ENCODE data around the gene PEX5L. TPM values are rescaled to one million over a fixed set of nuclear protein-coding genes. Genes with fewer than 3 reads are reported as not detected.

Gene PEX5L, protein sequence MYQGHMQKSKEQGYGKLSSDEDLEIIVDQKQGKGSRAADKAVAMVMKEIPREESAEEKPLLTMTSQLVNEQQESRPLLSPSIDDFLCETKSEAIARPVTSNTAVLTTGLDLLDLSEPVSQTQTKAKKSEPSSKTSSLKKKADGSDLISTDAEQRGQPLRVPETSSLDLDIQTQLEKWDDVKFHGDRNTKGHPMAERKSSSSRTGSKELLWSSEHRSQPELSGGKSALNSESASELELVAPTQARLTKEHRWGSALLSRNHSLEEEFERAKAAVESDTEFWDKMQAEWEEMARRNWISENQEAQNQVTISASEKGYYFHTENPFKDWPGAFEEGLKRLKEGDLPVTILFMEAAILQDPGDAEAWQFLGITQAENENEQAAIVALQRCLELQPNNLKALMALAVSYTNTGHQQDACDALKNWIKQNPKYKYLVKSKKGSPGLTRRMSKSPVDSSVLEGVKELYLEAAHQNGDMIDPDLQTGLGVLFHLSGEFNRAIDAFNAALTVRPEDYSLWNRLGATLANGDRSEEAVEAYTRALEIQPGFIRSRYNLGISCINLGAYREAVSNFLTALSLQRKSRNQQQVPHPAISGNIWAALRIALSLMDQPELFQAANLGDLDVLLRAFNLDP
- not detected in 2 replicates for total RNA-seq

DNA sequence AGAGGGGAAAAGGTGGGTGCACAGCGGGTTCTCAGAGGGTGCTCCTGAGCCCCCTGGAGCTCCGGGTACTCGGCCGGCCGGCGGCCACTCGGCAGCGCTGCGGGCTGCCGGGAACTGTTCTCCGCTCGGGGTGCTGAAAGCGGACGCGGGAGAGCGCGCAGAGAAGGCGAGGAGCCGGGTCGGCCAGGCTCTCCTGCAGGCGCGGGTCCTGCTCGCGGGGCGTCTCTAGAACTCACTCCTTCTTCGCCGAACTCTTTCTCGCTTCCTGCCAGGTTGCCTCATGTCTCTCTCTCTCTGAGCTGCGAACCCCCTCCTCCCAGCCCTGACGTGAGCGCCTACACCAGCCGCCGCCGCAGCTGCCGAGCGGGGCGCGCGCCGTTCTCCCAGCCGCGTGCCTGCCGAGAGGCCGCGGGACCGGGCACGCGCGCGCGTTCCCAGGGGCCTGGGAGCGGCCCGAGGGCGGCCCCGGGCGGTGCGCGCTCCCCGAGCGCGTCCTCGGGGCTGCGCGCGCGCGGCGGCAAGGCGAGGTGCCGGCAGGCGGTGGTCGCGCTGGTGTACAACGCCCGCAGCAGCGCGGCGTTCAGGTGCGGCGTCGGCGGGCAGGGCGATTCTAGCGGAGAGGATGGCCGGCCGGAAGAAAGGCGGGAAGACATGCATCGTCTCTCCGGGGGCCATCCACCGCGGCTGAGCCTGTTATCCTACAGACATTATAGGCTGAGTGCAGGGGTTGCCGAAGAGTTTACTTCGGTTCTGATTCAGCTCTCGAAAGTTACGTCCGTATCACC is at the start of gene PEX5L:
Gene PEX5L (minus strand): TSS at position 267 of the 785 bp plus-strand sequence. CDS start 338 bp downstream, outside the sequence.

